Fibroblast of skin of abdomen (primary cell): ENCODE data around the gene LY6G6F.

ENCODE experiments used
- DNase-seq: peaks from one replicate; pipeline ENCODE4 v3.0.0-alpha.2; 2013

The LY6G6F gene

GRCh38 chr6:31723980-31724691 lies 17.5 kb downstream of the LY6G6F start:
- DNase-seq = no peak

GRCh38 chr6:31725502-31726350 lies 19.1 kb downstream of the LY6G6F start:
- DNase-seq = no peak

- DNase-seq = no peak
These were observed 20.5 kb downstream of the LY6G6F start for GRCh38 chr6:31727034-31727716.

GRCh38 chr6:31727717-31728671 lies 21.3 kb downstream of the LY6G6F start:
- no peak for DNase-seq

- no peak for DNase-seq
These were observed 22.3 kb downstream of the LY6G6F start, which contains the start of gene DDAH2 for GRCh38 chr6:31728767-31729514. TSS of gene DDAH2 (minus strand) at chr6:31729299. CDS start at chr6:31729161, 138 bp downstream.

- peak; percentile 79 for DNase-seq
These were observed 22.9 kb downstream of the LY6G6F start for GRCh38 chr6:31729515-31729978.

GRCh38 chr6:31729979-31730630 lies 23.4 kb downstream of the LY6G6F start:
- DNase-seq = peak; percentile 91

- no peak for DNase-seq
These were observed 24.0 kb downstream of the LY6G6F start for GRCh38 chr6:31730631-31731086.

- no peak for DNase-seq
These were observed 25.4 kb downstream of the LY6G6F start for GRCh38 chr6:31732029-31732428.

- DNase-seq = no peak
These were observed 27.1 kb downstream of the LY6G6F start for GRCh38 chr6:31733734-31734133.

GRCh38 chr6:31734247-31734820 lies 27.7 kb downstream of the LY6G6F start:
- no peak for DNase-seq

GRCh38 chr6:31734821-31735406 lies 28.2 kb downstream of the LY6G6F start:
- peak; percentile 77 for DNase-seq

GRCh38 chr6:31736021-31736767 lies 29.5 kb downstream of the LY6G6F start, which contains the start of gene CLIC1:
TSS of gene CLIC1 (minus strand) at chr6:31736530. CDS start at chr6:31736300, 230 bp downstream.
- peak; percentile 85 for DNase-seq

- no peak for DNase-seq
These were observed 30.2 kb downstream of the LY6G6F start for GRCh38 chr6:31736768-31737314.

- DNase-seq = no peak
These were observed 30.8 kb downstream of the LY6G6F start for GRCh38 chr6:31737315-31737990.

- peak; percentile 80 for DNase-seq
These were observed 31.6 kb downstream of the LY6G6F start for GRCh38 chr6:31737991-31738979.
